GM19099 (cell line): ENCODE measurements around the gene IDUA.

Experiments used
- POLR2A ChIP-seq: IDR thresholded peaks from 3 replicates; pipeline ENCODE4 v1.6.1; 2011; ENCODE audit warnings: low read depth; ENCODE audit not compliant: insufficient read length; ENCODE audit errors: extremely low read depth

Gene IDUA

DNA sequence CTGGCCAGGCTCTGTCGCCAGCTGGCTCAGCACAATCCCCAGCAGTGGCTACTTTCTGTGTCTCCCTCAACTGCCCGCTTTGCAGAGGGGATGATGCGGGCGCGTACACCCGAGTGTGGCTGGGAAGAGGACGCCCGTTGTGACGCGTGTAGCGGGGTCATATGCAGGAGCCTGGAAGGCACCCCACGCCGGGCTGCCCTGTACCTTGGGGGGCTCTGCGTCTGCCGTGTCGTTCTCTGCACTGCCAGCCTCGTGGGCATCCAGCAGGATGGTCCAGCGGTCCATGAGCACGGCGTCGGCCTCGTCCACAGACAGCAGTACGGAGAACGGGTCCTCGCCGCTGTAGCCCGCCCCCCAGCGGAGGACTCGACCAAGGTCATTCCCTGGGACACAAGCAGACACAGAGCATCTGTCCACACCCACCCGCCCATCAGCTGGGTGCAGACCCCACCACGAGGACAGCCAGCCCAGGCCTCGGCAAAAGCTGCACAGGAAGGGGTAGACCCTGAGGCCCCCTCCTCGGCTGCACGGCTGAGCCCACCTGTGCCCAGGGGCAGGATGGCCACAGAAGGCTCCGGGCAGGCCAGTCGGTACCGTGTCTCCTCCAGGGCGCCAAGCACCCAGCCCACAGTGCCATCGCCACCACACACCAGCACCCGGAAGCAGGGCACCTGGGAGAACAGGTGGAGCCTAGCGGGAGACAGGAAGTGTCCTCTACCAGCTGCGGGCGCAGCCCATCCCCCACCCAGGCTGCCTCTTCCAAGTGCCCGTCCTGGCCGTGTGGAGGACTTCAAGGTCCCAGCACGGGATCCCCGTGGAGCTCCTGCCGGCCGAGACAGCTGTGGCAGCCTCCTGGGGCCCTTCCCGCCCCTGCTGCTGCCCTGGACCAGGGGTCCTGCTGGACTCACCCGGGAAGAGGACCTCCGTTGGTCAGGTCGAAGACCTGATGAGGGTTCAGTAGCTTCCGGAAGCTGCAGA, 24.3 kb upstream of the IDUA start:
- no peak for TF ChIP-seq POLR2A

DNA sequence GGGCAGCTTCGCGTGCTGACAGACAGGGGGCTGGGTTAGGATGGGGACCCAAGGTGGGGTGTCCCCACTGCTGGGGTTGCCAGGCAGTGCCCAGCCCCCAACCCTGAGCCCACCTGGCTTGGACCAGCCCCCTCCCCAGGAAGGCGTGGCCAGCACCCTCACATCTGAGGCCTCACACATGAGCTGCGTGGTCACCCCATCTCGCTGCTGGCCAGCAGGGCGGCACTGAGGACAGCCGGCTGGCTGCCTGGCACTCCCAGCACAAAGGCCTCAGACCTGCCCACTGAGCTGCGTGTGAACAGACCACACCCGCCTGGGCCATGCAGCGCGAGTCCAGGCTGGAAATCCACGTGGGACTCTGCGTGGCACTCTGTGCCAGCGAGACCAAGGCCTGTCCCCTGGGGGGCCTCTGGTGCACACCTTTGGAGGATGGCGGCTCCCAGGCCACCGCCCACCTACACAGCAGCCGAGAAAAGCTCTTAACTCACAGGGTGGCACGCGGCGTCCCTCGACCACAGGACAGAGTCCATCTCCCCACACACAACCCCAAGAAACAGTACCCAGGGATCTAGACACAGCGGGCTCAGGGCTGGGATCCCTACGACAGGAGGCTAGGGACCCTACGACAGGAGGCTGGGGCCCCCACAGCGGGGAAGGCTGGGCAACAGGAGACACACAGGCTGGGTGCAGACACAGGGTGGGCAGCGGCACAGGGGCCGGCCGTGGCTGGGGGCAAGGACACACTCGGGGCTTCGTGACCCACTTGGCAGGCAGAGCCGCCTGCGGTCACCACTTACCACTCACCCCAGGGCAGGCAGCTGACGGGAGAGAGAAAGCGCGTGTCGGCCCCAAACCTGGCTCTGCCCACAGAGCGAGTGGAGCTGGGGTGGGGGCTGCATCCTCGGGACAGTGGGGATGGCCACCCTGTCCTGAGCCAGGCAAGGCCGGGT, 23.3 kb upstream of the IDUA start:
- no peak for TF ChIP-seq POLR2A

DNA sequence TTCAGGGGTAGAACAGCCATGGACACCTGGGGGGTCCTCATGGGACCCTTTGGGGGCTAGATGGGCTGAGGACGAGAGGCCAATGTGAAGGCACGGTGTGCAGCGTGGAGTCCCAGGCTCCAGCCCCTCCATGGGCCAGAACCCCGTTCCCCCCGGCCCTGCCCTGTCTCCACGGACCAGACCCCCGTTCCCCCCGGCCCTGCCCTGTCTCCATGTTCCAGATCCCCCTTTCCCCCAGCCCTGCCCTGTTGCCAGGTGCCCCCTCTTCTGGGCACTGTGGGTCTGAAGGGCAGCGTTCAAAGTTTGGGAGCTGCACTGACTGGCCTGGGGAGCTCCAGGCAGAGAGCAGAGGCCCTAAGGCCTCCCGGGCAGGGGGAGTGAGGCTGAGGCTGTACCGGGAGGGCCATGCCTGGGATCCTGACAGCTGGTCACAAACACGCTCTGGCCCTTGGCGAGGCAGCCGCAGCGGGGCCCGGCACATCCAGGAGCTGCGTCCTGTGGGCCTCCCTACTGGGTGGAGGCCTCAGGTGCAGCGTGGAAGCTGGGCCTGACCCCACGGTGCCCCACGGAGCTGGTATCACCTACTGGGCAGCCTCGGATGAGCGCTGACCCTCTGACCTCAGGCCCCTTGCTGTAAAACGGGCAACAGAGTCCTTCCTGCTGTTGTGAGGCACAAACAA, 22.4 kb upstream of the IDUA start:
- TF ChIP-seq POLR2A = no peak

DNA sequence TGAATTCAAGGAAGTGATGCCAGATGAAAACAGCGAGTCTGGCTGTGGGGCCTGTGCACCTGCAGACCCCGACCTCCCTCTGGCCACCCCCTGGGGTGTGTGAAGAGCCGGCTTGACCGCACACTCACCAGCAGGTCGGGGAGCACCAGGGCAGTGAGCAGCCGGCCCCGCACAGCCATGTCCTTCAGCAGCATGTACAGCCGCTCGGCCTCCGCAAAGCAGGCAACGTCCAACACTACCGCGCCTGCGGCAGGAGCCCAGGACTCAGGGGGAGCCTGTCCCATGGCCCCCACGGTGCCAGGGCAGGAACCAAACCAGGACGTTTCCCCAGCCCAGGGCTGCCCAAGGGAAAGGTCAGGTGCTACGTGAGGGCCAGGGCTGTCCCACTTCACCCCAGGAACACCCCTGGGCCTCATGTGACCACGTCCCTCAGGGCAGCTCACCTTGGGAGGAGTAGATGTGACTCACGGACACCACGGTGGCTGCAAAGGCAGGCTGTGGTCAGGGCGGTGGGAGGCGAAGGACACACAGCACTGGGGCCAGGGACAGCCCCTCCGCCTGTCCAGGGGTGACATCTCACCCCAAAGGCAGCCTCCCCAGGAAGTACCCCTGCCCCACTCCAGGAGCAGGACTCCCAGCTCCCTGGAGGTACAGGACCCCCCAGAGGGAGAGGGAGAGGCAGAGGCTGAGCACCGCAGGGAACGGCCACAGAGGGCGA, 21.6 kb upstream of the IDUA start:
- TF ChIP-seq POLR2A = no peak

DNA sequence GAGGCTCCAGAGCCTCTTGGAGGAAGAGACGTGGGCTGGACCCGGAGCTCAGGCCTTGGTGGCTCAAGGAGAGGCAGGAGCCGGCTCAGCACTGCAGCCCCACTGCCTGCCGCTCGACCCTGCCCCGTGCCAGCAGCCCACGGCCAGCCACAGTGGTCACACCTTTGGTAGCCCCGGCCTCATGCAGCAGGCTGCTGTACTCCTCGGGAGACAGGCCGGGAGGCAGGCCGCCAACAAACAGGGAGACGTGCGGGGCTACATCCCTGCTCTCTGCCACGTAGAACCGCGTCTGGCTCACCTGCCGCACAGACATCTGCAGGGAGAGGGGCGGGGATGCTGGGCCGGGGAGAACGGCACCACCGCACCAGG, 21.1 kb upstream of the IDUA start:
- no peak for TF ChIP-seq POLR2A

DNA sequence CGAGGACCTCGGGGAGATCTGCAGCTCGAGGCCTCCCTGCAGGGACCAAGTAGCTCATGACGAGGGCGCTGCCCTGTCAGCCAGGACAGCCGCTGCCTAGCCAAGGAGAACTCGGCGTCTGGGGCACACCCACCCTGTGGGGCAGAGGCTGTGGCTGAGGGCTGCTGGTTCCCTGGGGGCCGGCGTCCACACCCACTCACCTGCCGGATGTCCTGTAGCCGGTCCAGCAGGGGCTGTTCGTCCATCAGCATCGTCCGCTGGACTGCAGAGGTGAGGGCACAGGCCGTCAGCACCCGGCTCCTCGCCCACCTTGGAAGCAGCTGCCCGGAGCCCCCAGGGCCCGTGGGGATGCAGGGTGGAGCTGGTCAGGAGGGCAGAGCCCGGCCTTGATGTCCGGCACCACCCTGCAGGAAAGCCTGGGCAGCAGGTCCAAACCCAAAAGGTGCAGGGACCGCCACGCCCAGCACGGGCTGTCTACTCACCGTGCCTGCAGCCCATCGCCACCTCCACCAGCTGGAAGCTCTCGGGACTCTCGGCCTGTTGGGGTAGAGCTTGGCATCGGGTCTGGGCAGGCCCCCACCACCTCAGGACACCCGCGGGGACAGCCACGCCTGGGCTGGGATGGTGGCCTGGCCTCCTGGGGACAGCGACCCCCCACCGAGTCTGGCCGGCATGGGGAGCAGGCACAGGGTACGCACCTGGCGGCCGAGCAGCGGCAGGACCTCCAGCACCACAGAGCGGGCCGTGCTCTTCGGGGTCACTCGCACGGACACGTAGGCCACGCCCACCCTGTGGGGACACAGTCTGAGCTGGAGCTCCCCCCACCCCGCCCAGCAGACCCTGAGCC, 20.4 kb upstream of the IDUA start:
- no peak for TF ChIP-seq POLR2A

DNA sequence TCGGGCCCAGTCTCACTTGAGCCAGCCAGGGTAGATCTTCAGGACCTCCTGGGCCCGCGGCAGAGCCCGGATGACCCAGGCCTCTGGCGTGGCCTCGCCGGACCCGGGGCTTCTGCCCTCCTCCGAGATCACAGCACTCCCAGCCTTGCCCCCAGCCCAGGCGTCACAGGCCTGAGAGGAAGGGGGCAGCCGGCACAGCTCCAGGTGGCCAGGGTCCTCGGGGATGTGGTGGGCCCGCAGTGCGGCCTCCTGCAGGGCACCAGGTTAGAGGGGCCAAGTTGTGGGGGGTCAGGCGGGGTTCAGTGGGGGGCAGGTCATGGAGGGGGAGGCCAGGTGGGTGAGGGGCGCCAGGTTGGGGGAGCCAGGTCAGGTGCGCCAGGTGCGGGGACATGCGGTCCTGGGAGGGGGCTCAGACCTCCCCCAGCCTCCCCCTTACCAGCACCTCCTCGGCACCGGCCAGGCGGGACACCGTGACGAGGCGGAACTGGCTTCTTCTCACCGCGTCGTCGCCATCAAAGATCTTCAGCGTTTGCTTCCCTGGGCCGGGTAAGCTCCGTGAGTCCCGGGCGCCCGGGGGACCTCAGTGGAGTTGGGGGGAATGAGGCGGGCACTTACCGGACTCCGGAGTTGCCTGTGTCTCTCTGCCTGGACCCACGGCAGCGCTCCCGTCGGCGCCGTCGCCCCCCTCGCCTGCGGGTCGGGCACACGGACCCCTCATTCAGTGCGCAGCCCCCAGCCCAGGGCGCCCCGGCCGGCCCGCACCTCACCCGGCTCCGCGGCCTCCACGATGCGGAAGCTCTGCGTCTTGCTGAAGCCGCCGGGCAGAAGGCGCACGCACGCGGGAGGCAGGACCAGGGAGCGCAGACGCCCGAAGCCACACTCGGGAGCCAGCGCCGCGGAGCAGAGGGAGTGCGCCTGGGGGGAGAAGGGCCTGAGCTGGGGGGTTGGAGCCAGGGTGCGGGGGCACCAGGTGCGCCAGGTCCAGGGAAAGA, 19.4 kb upstream of the IDUA start:
- no peak for TF ChIP-seq POLR2A

DNA sequence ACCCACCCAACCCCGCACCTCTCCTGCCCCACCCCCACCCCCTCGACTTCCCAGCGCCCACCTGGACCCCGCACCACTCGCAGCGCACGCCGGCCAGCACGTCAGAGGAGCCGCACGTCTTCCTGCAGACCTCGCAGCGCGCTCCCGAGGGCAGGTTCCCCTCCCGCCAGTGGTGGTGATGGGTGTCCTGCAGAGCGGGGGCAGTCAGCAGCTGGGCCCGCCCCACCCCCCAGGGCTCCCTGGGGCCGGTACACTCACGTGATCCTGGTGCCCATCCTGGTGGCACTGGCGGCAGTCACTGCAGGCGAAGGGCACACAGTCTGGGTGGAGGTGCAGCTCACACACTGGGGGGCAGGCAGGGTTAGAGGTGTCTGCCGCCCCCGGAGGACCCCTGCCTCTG, 18.6 kb upstream of the IDUA start:
- no peak for TF ChIP-seq POLR2A

DNA sequence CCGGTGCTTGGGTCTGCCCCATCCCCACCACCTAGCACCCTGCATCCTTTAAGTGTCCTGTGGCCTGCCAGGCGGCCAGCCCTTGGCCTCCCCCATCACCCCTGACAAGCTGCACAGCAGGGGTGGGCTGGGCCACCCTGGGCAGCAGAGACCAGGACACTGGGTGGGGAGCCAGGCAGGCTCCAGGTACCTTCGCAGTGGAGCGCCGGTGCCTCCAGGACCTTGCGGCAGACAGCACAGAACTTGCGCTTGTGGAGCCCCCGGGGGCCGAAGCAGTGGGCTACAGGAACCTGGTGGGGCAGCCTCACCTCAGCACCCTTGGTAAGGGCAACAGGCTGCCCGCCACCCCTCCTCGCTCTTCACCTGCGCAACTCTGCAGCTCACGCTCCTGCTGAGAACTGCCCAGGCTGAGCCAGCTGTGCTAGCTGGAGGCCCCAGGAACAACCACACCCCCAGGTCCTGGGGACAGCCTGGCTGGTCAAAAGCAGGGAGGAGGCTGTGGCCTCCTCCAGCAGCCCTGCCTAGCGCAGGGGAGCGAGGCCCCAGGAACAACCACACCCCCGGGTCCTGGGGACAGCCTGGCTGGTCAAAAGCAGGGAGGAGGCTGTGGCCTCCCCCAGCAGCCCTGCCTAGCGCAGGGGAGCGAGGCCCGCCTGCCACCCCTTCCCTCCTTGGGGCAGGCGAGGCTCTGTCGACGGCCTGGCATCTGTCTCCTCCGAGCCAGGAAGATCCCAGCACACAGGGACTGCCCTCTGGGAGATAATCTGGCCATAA, 18.0 kb upstream of the IDUA start:
- no peak for TF ChIP-seq POLR2A

DNA sequence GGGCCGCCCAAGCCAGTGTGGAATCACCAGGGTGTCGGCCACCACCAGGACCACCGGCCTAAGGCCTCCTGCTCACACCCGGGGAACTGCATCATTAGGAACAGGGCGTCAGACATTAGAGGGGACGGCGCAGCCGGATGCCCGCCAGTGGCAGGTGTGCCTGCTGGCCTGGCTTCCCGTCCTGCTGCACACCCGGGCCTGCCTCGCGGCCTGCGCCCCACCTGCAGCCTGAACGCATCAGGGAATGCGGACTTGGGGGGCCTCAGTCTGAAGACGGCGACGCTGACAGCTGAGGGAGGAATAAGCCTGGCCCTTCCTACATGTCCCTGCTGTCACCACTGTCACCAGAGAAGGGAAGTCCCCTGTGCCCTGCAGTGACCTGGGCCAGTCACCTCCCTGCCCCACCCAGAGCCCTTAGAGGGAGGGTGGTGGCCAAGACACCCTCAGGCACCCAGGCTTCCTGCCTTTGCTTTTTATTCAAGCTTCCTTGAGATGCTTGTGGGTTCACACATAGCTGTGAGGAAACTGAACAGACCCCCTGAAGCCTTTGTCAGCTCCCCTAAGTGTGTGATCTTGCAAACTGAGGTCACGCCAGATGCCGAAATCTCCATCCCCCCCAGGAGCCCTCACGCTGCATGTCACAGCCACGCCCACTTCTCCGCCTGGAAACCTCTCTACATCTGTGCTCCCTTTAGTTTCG, 16.6 kb upstream of the IDUA start:
- no peak for TF ChIP-seq POLR2A

DNA sequence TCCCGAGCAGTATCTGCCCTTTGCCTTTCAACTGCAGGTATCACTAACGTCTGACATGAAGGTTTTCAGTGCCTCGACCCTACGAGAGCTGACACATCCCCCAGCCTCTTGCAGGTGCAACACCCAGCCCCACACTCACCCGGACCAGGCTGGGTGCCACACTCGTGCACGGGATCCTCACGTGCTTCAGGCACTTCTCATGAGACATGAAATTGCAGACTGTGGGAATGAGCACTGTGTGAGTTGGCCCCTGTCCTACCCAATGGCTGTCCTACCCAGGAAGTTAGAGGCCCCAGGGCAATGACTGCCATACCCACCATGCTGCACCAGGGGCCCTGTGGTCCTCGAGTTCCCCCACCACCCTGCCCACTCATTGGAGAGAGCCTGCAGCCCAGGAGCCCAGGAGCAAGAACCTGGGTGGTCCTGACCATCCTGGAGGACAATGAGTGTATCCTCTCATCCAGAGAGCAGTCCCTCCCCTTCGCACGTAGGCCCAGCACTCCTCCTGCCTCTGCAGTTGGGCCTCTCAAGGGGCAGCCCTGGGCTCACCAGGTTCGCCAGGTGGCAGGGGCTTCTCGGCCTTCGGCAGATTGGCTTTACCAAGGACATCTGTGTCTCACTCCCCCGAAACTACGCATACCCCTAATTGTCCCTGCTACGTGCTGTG, 15.9 kb upstream of the IDUA start:
- TF ChIP-seq POLR2A = no peak
